PFSK-1 (cell line): ENCODE results near the gene CPD.

Experiments used
- FOXP2 ChIP-seq: optimal IDR thresholded peaks from 2 replicates; pipeline ENCODE3; 2011; ENCODE audit warnings: borderline replicate concordance, control low read depth, inconsistent platforms; ENCODE audit not compliant: insufficient read depth; ENCODE audit errors: extremely low read length, extremely low read depth
- POLR2AphosphoS5 ChIP-seq: IDR thresholded peaks from 2 replicates; pipeline ENCODE4 v1.6.1; 2012; ENCODE audit warnings: low read depth, mild to moderate bottlenecking, control low read depth, low read length, moderate library complexity
- REST ChIP-seq, 2 experiments: IDR thresholded peaks; 2 replicates each; pipeline versions ENCODE4 v1.6.1 to v1.8.0; 2011 to 2012; ENCODE audit warnings: low read depth in 2 of 2, low read length in 2 of 2, control low read depth in 1 of 2, inconsistent platforms in 1 of 2, mild to moderate bottlenecking in 1 of 2, moderate library complexity in 1 of 2; ENCODE audit not compliant: insufficient read depth in 1 of 2
- SIN3A ChIP-seq: IDR thresholded peaks from 2 replicates; pipeline ENCODE4 v1.6.1; 2012; ENCODE audit warnings: mild to moderate bottlenecking, low read length, moderate library complexity, borderline replicate concordance; ENCODE audit not compliant: insufficient read depth
- TAF1 ChIP-seq: IDR thresholded peaks from 2 replicates; pipeline ENCODE4 v1.6.1; 2012; ENCODE audit warnings: low read length, control low read depth, borderline replicate concordance; ENCODE audit not compliant: insufficient read depth

The CPD gene

GRCh38 chr17:30344283-30345088 lies 34.2 kb upstream of the CPD start:
- no peak for TF ChIP-seq FOXP2
- no peak for TF ChIP-seq REST (IDR thresholded peaks at IDR 0.05; ENCODE audit: insufficient read depth in 1 of 2, low read depth in 2 of 2, low read length in 2 of 2)
- no peak for TF ChIP-seq TAF1
- TF ChIP-seq SIN3A, result no peak
- no peak for TF ChIP-seq POLR2AphosphoS5

- TF ChIP-seq POLR2AphosphoS5 (no peak), FOXP2 (no peak), TAF1 (no peak), SIN3A (no peak), REST (IDR thresholded peaks at IDR 0.05; ENCODE audit: insufficient read depth in 1 of 2, low read depth in 2 of 2, low read length in 2 of 2) (no peak)
Measured at GRCh38 chr17:30345089-30345433, 33.7 kb upstream of the CPD start.

- TF ChIP-seq FOXP2 (no peak), REST (IDR thresholded peaks at IDR 0.05; ENCODE audit: insufficient read depth in 1 of 2, low read depth in 2 of 2, low read length in 2 of 2) (no peak), POLR2AphosphoS5 (no peak), SIN3A (no peak), TAF1 (no peak)
Measured at GRCh38 chr17:30345527-30346075, 33.1 kb upstream of the CPD start.

GRCh38 chr17:30346221-30346795 lies 32.4 kb upstream of the CPD start:
- TF ChIP-seq FOXP2 (no peak), POLR2AphosphoS5 (no peak), SIN3A (no peak), TAF1 (no peak), REST (IDR thresholded peaks at IDR 0.05; ENCODE audit: insufficient read depth in 1 of 2, low read depth in 2 of 2, low read length in 2 of 2) (no peak)
